Measurements from ENCODE around the gene PPP1R10. TPM values are rescaled to one million over a fixed set of nuclear protein-coding genes. Genes with fewer than 3 reads are reported as not detected.
A peak's percentile ranks its signal among the peaks of the same experiment; 100 is the strongest.

PPP1R10 gene
- total and polyA plus RNA-seq, 2 of the 13 experiments (the other 11 are each of a cell fraction or from before 2014, with no cell fraction given) = 26.3 to 38.4 TPM

DNA sequence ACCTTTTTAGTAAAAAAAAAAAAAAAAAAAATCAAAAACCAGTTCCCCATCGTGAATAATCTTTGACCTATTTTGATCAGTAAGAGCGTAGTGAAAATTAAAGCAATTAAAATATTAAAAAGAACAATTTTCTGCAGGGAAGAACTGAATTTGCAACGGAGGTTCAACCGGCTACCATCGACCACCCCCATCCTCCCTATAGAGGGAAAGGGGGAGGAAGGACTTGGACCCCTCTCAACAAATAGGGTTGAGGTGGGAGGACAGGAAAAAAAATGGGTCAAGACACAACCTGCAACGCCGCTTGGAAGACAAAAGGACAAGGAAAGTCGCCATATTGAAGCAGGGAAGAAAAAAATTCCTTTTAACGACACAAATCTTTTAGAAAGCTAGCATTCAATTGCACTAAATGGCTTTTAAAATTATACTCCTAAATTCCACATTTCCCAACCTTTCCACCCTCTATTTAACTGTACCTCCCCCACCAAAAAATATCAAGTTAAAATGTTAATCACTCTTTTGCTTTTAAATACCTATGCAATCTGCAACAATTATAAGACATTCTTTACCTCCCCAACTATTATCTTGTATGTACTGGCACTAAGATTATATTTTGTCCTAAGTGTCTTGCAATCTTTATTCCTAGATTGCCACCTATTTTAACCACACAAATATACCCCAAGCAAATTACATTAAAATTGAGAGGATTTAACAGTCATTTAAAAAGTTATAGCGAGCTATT, 1.7 kb downstream of the PPP1R10 start (continued):
- TF ChIP-seq, protein P1, sequence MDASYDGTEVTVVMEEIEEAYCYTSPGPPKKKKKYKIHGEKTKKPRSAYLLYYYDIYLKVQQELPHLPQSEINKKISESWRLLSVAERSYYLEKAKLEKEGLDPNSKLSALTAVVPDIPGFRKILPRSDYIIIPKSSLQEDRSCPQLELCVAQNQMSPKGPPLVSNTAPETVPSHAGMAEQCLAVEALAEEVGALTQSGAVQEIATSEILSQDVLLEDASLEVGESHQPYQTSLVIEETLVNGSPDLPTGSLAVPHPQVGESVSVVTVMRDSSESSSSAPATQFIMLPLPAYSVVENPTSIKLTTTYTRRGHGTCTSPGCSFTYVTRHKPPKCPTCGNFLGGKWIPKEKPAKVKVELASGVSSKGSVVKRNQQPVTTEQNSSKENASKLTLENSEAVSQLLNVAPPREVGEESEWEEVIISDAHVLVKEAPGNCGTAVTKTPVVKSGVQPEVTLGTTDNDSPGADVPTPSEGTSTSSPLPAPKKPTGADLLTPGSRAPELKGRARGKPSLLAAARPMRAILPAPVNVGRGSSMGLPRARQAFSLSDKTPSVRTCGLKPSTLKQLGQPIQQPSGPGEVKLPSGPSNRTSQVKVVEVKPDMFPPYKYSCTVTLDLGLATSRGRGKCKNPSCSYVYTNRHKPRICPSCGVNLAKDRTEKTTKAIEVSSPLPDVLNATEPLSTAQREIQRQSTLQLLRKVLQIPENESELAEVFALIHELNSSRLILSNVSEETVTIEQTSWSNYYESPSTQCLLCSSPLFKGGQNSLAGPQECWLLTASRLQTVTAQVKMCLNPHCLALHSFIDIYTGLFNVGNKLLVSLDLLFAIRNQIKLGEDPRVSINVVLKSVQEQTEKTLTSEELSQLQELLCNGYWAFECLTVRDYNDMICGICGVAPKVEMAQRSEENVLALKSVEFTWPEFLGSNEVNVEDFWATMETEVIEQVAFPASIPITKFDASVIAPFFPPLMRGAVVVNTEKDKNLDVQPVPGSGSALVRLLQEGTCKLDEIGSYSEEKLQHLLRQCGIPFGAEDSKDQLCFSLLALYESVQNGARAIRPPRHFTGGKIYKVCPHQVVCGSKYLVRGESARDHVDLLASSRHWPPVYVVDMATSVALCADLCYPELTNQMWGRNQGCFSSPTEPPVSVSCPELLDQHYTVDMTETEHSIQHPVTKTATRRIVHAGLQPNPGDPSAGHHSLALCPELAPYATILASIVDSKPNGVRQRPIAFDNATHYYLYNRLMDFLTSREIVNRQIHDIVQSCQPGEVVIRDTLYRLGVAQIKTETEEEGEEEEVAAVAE (CRISPR knock-in tag; IDR thresholded peaks at IDR 0.05; ENCODE audit: borderline replicate concordance) = peak; percentile 32; the same call in 1 of the 2 replicates
- TF ChIP-seq HOXA3 (CRISPR knock-in tag; IDR thresholded peaks at IDR 0.05) (peak; percentile 38), NR2F1 (CRISPR knock-in tag; IDR thresholded peaks at IDR 0.05) (peak in 1 of 2 experiments; percentile 62; a peak in 2 of 4 replicates), ZFY (CRISPR knock-in tag; IDR thresholded peaks at IDR 0.05) (peak; percentile 12; the same call in 1 of the 2 replicates), DMAP1 (CRISPR knock-in tag; IDR thresholded peaks at IDR 0.05) (peak; percentile 20), POLR2G (IDR thresholded peaks at IDR 0.05; ENCODE audit: low read depth, low read length) (peak; percentile 83), TCF12 (IDR thresholded peaks at IDR 0.05) (no peak), TCF12 (CRISPR knock-in tag; IDR thresholded peaks at IDR 0.05) (peak; percentile 12; the same call in 1 of the 2 replicates), KDM6A (CRISPR knock-in tag; IDR thresholded peaks at IDR 0.05; ENCODE audit: low read depth) (no peak), POLR2A (IDR thresholded peaks at IDR 0.05; ENCODE audit: insufficient read depth in 1 of 2, low read depth in 2 of 2, low read length in 2 of 2) (peak in 1 of 2 experiments; percentile 89; a peak in 2 of 4 replicates), PAF1 (CRISPR knock-in tag; IDR thresholded peaks at IDR 0.05) (peak; percentile 82), SRSF4 (IDR thresholded peaks at IDR 0.05; ENCODE audit: low read depth, low read length, poor library complexity, severe bottlenecking) (peak; percentile 97), ZNF749 (CRISPR knock-in tag; IDR thresholded peaks at IDR 0.05; ENCODE audit: borderline replicate concordance) (no peak), ZNF383 (CRISPR knock-in tag; IDR thresholded peaks at IDR 0.05; ENCODE audit: borderline replicate concordance) (no peak), FOXK1 (CRISPR knock-in tag; IDR thresholded peaks at IDR 0.05; ENCODE audit: borderline replicate concordance, low read depth) (0 out of 2 replicates have a peak, but pooled peaks have one; percentile 20)
- TF ChIP-seq, protein P2, sequence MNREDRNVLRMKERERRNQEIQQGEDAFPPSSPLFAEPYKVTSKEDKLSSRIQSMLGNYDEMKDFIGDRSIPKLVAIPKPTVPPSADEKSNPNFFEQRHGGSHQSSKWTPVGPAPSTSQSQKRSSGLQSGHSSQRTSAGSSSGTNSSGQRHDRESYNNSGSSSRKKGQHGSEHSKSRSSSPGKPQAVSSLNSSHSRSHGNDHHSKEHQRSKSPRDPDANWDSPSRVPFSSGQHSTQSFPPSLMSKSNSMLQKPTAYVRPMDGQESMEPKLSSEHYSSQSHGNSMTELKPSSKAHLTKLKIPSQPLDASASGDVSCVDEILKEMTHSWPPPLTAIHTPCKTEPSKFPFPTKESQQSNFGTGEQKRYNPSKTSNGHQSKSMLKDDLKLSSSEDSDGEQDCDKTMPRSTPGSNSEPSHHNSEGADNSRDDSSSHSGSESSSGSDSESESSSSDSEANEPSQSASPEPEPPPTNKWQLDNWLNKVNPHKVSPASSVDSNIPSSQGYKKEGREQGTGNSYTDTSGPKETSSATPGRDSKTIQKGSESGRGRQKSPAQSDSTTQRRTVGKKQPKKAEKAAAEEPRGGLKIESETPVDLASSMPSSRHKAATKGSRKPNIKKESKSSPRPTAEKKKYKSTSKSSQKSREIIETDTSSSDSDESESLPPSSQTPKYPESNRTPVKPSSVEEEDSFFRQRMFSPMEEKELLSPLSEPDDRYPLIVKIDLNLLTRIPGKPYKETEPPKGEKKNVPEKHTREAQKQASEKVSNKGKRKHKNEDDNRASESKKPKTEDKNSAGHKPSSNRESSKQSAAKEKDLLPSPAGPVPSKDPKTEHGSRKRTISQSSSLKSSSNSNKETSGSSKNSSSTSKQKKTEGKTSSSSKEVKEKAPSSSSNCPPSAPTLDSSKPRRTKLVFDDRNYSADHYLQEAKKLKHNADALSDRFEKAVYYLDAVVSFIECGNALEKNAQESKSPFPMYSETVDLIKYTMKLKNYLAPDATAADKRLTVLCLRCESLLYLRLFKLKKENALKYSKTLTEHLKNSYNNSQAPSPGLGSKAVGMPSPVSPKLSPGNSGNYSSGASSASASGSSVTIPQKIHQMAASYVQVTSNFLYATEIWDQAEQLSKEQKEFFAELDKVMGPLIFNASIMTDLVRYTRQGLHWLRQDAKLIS (CRISPR knock-in tag; IDR thresholded peaks at IDR 0.05) = peak; percentile 90
- TF ChIP-seq, protein P3, sequence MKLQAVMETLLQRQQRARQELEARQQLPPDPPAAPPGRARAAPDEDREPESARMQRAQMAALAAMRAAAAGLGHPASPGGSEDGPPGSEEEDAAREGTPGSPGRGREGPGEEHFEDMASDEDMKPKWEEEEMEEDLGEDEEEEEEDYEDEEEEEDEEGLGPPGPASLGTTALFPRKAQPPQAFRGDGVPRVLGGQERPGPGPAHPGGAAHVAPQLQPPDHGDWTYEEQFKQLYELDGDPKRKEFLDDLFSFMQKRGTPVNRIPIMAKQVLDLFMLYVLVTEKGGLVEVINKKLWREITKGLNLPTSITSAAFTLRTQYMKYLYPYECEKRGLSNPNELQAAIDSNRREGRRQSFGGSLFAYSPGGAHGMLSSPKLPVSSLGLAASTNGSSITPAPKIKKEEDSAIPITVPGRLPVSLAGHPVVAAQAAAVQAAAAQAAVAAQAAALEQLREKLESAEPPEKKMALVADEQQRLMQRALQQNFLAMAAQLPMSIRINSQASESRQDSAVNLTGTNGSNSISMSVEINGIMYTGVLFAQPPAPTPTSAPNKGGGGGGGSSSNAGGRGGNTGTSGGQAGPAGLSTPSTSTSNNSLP (IDR thresholded peaks at IDR 0.05; ENCODE audit: low read depth, low read length) = no peak
- TF ChIP-seq, protein P4, sequence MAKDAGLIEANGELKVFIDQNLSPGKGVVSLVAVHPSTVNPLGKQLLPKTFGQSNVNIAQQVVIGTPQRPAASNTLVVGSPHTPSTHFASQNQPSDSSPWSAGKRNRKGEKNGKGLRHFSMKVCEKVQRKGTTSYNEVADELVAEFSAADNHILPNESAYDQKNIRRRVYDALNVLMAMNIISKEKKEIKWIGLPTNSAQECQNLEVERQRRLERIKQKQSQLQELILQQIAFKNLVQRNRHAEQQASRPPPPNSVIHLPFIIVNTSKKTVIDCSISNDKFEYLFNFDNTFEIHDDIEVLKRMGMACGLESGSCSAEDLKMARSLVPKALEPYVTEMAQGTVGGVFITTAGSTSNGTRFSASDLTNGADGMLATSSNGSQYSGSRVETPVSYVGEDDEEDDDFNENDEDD (CRISPR knock-in tag; IDR thresholded peaks at IDR 0.05; ENCODE audit: borderline replicate concordance) = peak; percentile 10; the same call in 1 of the 2 replicates
